ENCODE measurements around the gene GPR146. TPM values are rescaled to one million over a fixed set of nuclear protein-coding genes. Genes with fewer than 3 reads are reported as not detected.

The GPR146 gene
- total and polyA plus RNA-seq, 2 of the 4 experiments (the other 2 are of a cell fraction), result 2.2 to 3.4 TPM

- Histone ChIP-seq H2AK5ac (ENCODE audit: low read depth, low read length) (no peak overlapping the region), H3K27ac (ENCODE audit: insufficient read depth, low read length) (no peak overlapping the region), H3K56ac (ENCODE audit: extremely low read depth, insufficient read depth, low read length) (no peak overlapping the region), H3K9me3 (ENCODE audit: control insufficient read depth, insufficient read depth, low read length) (no peaks in the 10 kb centered on the region), H2BK5ac (ENCODE audit: low read depth, low read length, poor library complexity, severe bottlenecking) (no peak overlapping the region), H3K36me3 (ENCODE audit: control insufficient read depth, insufficient read depth, low read length) (peaks cover 3% of the 10 kb centered on the region; the same call in 1 of the 2 replicates), H3K4me1 (ENCODE audit: control insufficient read depth, insufficient read depth, low read length) (peaks cover 4% of the 10 kb centered on the region; the same call in 1 of the 2 replicates), H4K91ac (ENCODE audit: insufficient read depth, low read depth, low read length) (no peak overlapping the region), H3K18ac (ENCODE audit: low read depth, low read length) (no peak overlapping the region), H3K4me2 (ENCODE audit: low read depth, low read length) (no peak overlapping the region), H3K4me3 (ENCODE audit: insufficient read depth, low read depth, low read length) (no peak overlapping the region), H3K4ac (ENCODE audit: low read depth, low read length) (no peak overlapping the region), H4K20me1 (ENCODE audit: insufficient read depth, low read length) (peaks cover 40% of the 10 kb centered on the region), H3K9ac (ENCODE audit: low read depth, low read length) (no peak overlapping the region), H2AFZ (replicated peaks; ENCODE audit: low read length, poor library complexity) (no peak overlapping the region), H4K8ac (ENCODE audit: low read depth in 2 of 2, low read length in 2 of 2) (no peak overlapping the region), H2BK120ac (ENCODE audit: low read depth, low read length) (no peak overlapping the region), H2BK15ac (ENCODE audit: low read depth, low read length) (no peak overlapping the region), H3K23ac (ENCODE audit: low read depth, low read length) (no peak overlapping the region), H4K5ac (ENCODE audit: low read depth, low read length) (no peak overlapping the region), H2BK20ac (ENCODE audit: low read depth, low read length) (no peak overlapping the region), H2AK9ac (replicated peaks; ENCODE audit: low read depth, low read length, poor library complexity) (no peak overlapping the region), H3K79me1 (ENCODE audit: low read depth in 1 of 2, low read length in 2 of 2) (peaks cover 3 to 8% of the 10 kb centered on the region in 2 experiments; a peak in 1 of 4 replicates), H3K14ac (replicated peaks; ENCODE audit: low read depth, low read length) (no peak overlapping the region), H3K9me1 (ENCODE audit: insufficient read depth, low read length) (peaks cover 4% of the 10 kb centered on the region; the same call in 1 of the 2 replicates), H3K27me3 (ENCODE audit: control insufficient read depth, insufficient read depth, low read length) (no peaks in the 10 kb centered on the region)
- WGBS, 2 experiments (ENCODE audit: extremely low coverage in 2 of 2, insufficient read length in 1 of 2), result 100% methylated on average over 4 of the region's 17 CpGs; no CpG with 5 or more reads in 1 of the 2 experiments
- DNase-seq (no peak), ATAC-seq (ENCODE audit: low read depth) (no peak)
- CTCF ChIA-PET, result interaction anchor here (1.2 kb wide), 1 partner anchor 9 kb away, joined by 4 read pairs; the partner anchor contains the start of gene GPR146
- in situ Hi-C loops (cut with MboI; ENCODE audit: low sequenced_read_pairs), result no loop called here
- TF ChIP-seq SMC3 (IDR thresholded peaks at IDR 0.05; ENCODE audit: low read depth, low read length) (no peak), MXI1 (IDR thresholded peaks at IDR 0.05; ENCODE audit: borderline replicate concordance, low read depth, low read length) (no peak), CHD1 (IDR thresholded peaks at IDR 0.05; ENCODE audit: low read depth, low read length) (no peak), CTCF (conservative IDR thresholded peaks at IDR 0.05; ENCODE audit: low read depth, low read length) (no peak), MAFK (IDR thresholded peaks at IDR 0.05; ENCODE audit: low read depth, low read length) (no peak), RAD21 (IDR thresholded peaks at IDR 0.05; ENCODE audit: low read length) (no peak), MAZ (IDR thresholded peaks at IDR 0.05; ENCODE audit: borderline replicate concordance, low read depth, low read length) (no peak), POLR2A (IDR thresholded peaks at IDR 0.05; ENCODE audit: low read depth, low read length) (no peak), NFE2L2 (IDR thresholded peaks at IDR 0.05; ENCODE audit: low read depth, low read length) (no peak), RCOR1 (IDR thresholded peaks at IDR 0.05; ENCODE audit: insufficient replicate concordance, low read length) (no peak), ELK1 (IDR thresholded peaks at IDR 0.05; ENCODE audit: borderline replicate concordance, low read depth, low read length) (no peak), FOS (IDR thresholded peaks at IDR 0.05; ENCODE audit: low read depth, low read length) (no peak), CEBPB (IDR thresholded peaks at IDR 0.05; ENCODE audit: low read depth, low read length) (no peak), RFX5 (IDR thresholded peaks at IDR 0.05; ENCODE audit: low read depth, low read length) (no peak), BHLHE40 (IDR thresholded peaks at IDR 0.05; ENCODE audit: low read depth, low read length) (no peak)
- TF ChIP-seq, protein P1, sequence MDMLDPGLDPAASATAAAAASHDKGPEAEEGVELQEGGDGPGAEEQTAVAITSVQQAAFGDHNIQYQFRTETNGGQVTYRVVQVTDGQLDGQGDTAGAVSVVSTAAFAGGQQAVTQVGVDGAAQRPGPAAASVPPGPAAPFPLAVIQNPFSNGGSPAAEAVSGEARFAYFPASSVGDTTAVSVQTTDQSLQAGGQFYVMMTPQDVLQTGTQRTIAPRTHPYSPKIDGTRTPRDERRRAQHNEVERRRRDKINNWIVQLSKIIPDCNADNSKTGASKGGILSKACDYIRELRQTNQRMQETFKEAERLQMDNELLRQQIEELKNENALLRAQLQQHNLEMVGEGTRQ (IDR thresholded peaks at IDR 0.05; ENCODE audit: low read depth, low read length), result no peak
- POLR2A ChIA-PET (ENCODE audit: unreplicated experiment), result no interaction called here
- BruUV-seq (replicated peaks), result no TSS peak
- dilution Hi-C loops (cut with HindIII; ENCODE audit: low sequenced_read_pairs, unreplicated experiment), result no loop called here
- intact Hi-C loops (cut with micrococcal nuclease), result no loop called here
Measured at GRCh38 chr7:1053816-1054370, 9.5 kb downstream of the GPR146 start.
